ENCODE results near the gene KIF13A.
"Not testable (repeated sequence)": the region's sequence is repeated elsewhere in the genome, so short reads cannot be mapped to it uniquely, and the experiment has no call there.

KIF13A gene

DNA sequence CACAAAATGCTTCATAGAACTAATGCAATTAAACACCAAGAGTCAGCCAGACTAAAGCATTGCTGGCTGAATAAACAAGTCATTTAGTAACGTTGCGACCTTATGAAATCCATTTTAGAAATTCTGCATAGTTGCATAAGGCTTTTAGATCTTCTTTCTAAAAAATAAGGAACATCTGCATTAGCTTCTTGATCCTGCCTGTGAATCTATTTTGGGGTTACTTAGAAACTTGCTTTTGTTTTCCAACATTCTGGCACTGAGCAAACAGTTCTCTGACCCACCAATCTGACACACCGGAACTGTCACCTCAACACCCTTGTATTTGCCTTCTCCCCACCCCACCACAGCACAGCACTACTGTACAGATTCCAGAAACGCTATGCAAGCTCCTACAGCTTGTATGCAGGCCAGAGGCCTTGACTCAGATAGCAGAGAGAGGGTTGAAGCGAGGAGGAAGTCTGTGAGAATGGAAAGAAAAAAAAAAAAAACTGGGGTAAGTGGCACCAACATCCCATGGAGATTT lies 55.0 kb downstream of the KIF13A start:
- no peak for DNase-seq (ENCODE audit: low read depth in 2 of 2)

DNA sequence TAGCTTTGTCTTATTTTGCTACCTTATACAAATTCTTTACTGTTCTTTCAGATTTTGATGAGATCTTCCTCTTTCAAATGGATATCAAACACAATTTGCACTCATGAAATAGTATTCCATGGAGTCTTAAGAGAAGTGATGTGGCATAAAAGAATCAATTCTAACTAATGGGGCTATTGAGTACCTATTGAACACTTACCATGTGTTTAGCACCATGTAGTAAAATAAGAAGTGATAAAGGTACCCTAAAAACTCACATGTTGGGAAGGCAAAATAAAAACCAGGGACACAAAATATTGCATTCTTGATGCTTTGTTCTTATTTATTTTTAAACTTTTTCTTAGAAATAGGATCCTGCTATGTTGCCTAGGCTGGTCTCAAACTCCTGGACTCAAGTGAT lies 56.2 kb downstream of the KIF13A start:
- no peak for DNase-seq (ENCODE audit: low read depth in 2 of 2)

DNA sequence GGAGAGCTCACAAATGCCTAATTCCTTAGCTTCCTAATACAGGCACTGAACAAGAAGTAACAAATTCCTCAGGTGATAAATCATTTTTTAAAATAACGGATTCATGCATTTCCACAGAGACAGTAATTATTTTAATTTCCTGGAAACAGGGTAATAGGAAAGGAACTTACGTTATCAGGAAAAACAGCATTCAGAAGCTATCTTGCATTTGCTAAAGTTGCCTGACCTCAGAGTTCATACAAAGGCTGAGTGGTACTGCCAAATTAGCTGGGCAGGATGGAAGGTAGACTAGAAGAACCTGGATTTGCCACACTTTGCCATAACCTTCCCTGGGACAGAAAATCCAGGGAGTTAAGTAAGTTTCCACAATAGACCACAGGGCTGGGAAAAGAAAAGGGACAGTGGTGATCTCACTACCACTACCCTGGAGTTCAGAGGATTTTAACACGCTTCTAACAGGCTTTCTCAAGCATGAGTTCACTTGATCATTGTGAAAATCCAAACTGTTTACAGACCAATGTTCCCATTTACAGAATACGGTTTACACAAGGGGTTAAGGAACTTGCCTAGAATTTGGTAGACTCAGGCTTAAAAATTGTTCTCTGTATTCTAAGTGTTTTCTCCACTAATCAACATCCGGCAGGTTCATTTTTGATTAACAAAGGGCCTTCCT lies 57.0 kb downstream of the KIF13A start:
- no peak for DNase-seq (ENCODE audit: low read depth in 2 of 2)

DNA sequence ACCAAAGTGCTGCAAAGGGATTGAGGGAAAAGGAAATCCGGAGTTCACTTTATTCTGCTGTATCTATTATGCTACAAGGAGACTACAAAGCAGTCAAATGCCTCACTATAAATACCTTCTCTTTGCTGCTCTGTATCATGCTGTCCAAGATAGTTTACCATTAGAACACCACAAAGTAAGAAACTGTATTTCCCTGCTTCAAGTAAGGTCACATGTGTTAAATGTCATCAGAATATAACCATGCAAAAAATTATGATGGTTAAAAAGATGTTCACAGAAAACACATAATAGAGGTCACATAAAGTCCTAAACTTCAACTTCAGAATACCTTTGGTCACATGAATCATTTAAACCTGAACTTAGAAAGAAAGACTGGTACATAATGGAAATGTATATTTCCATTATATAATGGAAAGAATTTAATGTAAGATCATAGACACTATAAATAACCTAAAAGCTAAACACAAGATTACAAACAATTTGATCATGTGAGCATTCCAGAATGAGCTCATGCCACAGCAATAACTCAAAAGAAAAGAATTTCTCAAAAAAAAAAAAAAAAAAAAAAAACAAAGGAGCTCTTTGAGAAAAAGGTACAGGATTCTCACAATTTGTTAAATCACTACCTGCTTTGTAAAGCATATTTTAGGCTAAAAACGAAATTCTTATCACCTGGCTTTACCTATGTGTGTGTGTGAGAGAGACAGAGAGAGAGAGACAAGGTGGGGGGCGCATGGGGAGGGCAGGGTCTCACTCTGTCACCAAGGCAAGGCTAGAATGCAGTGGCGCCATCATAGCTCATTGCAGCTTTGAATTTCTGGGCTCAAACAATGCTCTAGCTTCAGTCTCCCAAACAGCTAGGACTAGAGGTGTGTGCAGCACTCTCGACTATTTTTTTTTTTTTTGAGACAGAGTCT lies 58.7 kb downstream of the KIF13A start:
- no peak for DNase-seq (ENCODE audit: low read depth in 2 of 2)

DNA sequence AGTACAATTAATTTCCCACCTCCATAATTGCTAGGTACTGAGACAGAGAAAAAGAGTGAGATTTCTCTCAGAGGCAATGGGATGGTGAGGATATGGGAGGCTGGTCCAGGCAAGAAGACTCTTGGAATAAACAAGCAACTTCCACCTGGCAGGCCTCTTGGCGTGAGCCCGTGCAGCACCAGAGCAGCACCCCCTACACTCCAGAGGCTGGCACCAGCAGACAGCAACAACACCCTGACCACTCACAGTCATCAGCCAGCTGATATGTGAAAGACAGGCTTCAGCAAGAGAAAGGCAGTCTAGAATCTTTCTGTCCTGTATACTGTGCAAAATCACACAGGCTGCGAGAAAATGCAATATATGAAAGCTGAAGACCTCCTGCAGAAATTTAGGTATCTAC lies 59.7 kb downstream of the KIF13A start:
- DNase-seq (ENCODE audit: low read depth in 2 of 2) = no peak

DNA sequence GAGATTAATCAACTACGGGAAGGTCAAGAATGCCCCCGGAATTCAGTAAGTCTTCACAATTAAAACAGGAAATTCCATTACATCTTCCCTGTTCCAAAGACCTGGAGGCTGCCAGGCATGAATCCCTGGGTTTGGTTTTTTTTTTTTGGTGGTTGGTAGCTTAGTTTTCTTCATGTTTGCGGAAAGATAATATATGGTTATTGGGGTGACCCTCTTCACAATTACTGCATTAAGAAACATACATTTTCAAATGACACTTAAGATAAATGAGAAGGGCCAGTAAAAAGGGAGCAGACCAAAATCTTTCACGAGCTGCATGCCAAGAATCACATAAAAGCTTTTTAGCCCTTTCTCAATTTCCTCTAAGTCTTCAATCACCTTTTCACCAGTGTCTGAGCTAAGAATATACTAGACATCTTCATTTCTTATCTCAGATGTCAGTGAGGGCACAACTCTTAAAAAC lies 64.0 kb downstream of the KIF13A start:
- no peak for DNase-seq (ENCODE audit: low read depth in 2 of 2)

DNA sequence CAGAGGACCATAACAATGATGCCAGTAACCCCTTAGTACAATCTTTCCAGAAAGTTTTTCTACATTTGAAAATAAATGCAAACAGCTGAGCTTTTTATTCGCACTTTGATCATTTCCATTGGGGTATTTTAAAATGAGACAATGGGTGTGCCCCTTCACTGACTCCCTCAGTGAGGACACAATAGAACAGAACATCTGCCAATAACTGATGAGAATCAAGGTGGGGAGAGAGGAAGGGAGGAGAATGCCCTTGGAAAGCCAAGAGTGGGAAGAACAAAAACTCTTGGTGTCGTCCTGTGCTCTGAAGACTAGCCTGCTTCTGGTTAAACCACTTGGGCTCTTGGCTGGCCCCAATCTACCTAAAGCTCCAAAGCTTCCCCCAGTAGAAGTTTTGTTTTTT lies 66.0 kb downstream of the KIF13A start:
- no peak for DNase-seq (ENCODE audit: low read depth in 2 of 2)

DNA sequence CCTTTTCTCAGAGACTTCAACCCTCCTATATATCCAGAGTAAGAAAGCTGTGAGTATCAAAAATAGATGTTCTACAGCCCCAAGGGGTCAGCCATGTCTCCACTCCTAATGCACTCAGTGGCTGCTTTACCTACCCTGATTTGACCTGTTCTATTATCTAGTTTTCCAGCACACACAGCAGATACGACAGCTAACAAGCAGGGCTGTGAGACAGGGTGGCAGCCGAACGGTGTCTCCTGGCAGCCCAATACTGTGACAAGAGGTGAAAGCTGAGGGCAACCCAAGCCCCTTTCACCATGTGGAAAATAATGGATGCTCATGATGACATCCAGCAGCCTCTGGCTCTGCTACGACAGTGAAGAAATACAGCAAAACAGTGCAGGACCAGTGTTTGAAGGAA lies 67.9 kb downstream of the KIF13A start:
- DNase-seq (ENCODE audit: low read depth in 2 of 2) = no peak

DNA sequence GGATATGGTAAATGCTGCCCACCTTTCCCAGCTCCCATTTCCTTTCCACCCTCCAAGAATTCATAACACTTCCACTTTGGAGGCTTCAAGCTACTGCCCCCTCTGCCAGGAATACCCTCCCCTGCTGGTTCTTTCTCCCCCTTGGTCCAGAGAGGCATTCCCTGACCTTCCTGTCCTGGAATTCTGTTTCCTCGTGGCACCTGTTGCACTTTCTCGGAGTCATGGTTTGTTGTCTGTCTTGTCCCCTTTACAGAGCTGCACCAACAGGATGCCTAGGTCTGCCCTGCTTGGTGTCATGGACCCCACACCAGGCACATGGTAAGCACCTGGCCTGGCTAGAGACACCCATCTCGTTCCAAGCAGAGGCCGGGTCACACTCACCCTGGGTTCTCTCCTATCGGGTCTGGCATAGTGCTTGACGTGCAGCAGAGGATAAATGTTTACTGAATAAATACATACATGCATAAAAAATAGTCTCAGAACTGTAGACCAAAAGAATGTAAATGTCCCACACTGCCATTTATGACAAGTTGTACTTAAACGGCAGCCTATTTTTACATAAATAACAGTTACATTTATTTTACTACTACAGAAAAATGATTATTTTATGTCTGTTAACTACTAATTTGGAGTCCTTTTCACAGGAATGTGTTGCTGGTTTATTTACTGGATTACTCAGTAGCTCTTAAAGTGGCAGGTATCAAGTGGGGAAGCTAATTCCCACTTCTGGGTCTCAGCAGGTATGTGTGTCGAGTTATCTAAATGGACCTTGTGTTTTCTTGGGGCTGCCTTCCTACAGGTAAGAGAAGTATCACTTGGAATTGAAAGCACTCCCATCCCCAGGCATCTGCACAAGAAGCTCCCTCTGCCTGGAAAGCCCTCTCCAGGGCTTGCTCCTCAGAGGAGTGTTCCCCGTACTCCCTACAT lies 69.3 kb downstream of the KIF13A start:
- DNase-seq (ENCODE audit: low read depth in 2 of 2) = no peak

DNA sequence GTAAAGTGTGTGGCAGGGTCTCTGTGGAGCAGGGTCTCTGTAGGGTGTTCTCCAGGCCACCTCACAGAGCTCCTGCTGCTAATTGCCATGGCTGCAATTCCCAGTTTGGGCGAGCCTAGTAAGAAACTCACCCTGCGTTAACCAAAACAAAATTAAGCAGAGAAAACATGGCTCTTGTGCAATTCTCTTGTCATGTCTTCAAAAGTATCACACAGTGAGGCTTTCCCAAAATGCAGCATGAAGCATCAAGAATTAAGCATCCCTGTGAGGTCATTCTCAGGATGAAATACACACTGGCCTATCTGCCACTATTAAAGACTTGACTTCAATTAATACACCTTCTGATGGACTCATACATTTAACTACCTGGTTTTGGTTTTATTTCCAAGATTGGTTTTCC lies 72.8 kb downstream of the KIF13A start:
- DNase-seq (ENCODE audit: low read depth in 2 of 2) = no peak

DNA sequence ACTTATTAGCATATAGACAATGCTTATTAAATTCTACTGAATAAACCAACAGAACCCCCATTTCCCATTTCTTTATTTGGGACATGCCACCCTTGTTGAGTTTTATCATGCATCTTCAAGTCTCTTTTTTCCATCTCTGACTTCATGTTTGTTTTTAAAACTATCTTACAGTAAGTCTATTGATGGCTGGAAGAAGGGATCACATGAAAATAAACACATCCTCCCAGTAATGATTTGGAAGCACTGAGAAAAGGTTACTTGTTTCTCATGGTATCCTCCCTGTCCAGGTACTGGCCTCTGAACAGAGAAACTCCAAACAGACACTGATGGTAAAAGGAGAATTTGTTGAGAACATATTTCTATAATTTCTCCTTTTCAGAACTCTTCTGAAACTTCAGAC lies 74.9 kb downstream of the KIF13A start:
- no peak for DNase-seq (ENCODE audit: low read depth in 2 of 2)

DNA sequence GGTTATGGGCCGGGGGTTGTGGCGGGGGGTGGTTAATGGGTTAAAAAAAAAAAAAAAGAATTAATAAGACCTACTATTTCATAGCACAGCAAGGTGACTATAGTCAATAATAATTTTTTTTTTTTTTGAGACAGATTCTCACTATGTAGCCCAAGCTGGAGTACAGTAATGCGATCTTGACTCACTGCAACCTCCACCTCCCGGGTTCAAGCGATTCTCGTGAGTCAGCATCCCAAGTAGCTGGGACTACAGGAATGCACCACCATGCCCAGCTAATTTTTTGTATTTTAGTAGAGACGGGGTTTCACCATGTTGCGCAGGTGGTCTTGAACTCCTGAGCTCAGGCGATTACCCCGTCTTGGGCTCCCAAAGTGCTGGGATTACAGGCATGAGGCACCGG lies 75.8 kb downstream of the KIF13A start:
- not testable (repeated sequence) for DNase-seq (ENCODE audit: low read depth in 2 of 2)

DNA sequence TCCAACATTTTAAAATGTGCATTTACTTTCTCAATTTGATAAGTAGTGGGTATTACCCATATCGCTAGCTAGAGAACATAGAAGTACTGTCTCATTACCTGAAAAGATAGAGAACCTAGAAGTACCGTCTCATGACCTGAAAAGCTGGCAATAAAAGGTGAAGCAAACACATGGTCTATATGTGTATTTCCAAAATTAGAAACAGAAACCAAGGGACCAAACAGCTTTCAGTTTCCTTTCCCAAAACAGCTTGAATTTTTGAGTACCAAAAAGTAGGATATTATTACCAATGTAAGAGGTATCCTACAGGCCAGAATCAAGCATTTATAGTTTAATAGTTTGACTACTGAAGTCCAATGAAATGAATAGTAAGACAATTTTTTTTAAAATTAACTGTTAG lies 77.2 kb downstream of the KIF13A start:
- DNase-seq (ENCODE audit: low read depth in 2 of 2) = no peak

DNA sequence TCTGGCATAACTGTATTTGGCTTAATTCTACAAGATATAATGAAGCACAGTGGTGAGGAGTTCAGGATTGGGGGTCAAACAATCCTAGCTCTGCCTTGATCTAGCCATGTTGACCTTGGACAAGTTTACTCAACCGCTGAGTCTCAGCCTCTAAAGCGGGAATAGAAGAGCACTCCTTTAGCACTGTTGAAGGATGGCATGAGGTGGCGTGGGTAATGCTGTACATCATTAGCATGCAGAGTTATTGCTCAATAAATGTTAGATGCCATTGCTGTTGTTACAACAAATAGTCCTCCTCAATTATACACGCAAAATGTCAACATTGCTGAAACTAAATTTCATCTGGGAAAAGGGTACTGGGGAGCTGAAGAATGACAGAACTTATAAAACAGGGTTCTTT lies 78.6 kb downstream of the KIF13A start:
- no peak for DNase-seq (ENCODE audit: low read depth in 2 of 2)

DNA sequence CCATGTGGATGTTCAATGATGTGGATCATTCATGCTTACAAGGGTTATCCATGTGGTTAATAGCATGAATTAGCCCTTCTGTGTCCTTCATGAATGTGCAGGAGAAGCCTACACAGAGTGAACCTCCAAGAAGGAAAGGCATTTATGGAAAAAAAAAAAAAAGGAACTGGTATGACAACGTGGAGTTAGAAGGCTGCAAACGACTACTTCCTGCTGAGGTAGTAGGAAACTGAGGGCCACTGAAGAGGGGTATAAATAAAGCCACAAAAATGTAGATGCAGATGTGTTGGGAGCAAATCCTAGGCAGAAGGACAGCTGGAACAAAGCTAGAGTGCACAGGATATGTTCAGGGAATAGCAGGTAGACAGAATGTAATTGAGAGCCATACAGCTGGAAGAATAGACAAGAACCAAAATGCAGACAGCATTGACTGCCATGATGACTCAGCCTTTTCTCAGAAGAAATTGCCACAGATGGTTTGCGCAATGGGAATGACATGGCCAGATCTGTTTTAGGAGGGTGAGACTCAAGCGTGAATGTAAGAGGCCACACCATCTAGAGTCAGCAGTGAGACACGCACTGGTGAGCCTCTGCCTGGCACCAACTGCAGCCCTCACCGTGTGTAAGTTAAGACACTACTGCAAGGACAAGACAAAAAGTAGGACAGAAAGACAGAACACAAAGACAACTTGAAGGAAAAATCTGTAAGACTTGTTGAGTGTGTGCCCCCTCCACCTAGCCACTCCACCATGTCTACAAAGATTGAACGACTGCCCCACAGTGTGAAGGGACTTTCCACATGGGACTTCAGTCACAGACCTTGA lies 79.8 kb downstream of the KIF13A start:
- no peak for DNase-seq (ENCODE audit: low read depth in 2 of 2)

DNA sequence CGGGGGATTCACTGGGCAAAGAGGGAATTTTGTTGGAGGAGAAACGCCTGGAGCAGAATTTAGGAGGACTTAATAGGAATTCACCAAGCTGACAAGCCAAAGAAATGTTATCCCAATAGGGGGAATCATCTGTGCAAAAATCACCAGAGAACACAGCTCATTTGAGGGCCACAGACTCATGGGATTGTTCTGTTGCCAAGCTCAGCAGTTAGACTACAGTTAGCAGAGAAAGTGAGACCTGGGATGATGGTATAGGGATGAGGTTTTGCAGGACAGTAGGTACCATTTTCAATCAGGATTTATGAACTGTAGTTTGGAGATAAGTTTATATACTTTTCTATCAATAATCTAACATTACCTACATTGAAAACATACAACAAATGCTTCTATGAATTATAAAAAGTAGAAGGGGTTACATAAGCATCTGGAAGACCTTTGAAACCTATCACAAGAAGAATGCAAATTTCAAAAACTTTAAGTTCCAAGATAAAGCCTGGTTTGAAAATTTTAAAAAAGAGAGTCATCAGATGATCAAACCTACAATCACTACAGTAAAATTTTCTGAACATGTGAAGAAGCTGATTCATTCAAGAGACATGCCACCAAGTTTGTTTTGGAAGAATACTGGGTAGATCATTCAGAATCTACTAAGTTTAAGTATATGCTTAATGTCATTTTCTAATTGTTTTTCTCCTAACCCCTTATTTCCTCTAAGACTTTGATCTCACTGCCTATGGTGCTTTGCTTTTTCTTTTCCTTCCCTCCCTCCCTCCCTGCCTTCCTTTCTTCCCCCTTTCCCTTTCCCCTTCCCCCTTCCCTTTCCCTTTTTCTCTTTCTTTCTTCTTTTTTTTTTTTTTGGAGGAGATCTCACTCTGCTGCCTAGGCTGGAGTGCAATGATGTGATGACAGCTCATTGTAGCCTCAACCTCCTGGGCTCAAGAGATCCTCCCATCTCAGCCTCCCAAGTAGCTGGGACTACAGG lies 81.5 kb downstream of the KIF13A start:
- DNase-seq (ENCODE audit: low read depth in 2 of 2) = no peak

DNA sequence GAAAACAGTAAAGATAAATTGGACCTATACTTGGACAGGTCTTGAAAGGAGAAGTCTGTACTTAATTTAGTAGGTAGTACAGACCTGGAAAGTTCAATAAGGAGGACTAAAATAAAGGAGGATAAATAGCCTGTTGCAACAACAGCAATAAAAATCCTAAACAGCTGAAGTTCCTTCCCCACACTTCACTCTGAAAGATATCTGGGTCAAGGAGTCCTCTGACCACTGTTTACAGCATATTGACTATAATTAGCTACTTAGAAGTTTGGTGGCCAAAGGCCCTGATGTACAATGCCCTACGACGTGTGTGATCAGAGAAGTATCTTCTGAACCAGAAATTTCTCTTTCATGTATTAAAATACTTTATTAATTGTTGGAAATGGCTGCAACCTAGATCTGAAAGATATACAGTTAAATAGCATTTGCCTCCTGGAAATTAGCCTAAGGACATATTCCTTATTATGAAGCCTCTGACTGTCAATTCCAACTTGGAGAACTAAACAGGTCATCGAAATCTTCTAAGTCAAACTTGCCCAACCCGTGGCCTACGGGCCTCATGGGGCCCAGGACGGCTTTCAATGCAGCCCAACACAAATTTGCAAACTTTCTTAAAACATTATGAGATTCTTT lies 82.8 kb downstream of the KIF13A start:
- DNase-seq (ENCODE audit: low read depth in 2 of 2) = no peak

DNA sequence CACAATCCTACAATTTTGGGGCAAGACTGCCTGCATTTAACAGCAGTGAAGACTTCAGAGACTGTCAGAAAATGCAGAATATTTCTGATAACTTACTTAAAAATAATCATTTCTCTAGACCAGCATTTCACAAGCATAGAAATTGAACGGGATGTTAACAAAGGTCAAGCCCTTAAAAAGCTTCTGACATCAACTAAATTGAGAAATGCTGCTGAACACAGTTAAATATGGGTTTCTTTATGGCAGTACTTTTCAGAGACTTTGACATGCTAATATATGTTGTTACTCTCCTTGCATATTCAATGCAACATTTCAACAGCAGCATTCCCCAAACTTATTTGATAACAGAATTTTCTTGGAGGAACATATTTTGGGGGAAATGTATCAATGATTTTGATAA lies 84.5 kb downstream of the KIF13A start:
- DNase-seq (ENCODE audit: low read depth in 2 of 2) = no peak

DNA sequence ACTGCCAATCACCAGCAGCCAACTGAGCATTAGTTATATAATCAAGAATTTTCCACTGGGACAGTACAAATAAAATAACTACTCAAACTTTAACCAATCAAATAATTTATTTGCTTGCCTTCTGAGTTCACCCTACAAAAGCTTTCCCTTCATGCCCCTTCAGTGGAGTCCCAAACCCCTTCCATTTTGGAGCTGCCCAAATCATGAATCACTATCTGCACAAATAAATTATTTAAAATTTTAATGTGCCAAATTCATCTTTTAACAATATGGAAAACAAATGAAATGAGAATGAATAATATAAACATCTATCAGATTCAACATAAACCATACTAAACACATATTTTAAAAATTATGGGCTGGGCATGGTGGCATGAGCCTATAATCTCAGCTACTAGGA lies 85.9 kb downstream of the KIF13A start:
- no peak for DNase-seq (ENCODE audit: low read depth in 2 of 2)

Measured in stimulated activated CD4-positive, alpha-beta T cell treated with anti-CD3 and anti-CD28 coated beads, Interleukin-1b, Interleukin-23, amount 100 ng/mL, for 4 hours (primary cell).